Astrocyte of the spinal cord (primary cell): ENCODE data around the gene SLC30A3.

Experiments
- DNase-seq: peaks from one replicate; pipeline ENCODE4 v3.0.0; 2011; ENCODE audit warnings: low read depth, low spot score
- H3K4me3 ChIP-seq: 2 replicates; pipeline ENCODE4 v1.5.1; 2011; ENCODE audit warnings: low read depth, mild to moderate bottlenecking, low read length, moderate library complexity
- CTCF ChIP-seq: IDR thresholded peaks from 2 replicates; pipeline ENCODE4 v1.5.1; 2012; ENCODE audit warnings: low read depth, mild to moderate bottlenecking, low read length, inconsistent platforms
- in situ Hi-C: cut with HindIII; loops from 2 replicates; pipeline ENCODE4 v1.10.0; 2017; ENCODE audit warnings: low sequenced_read_pairs

Gene SLC30A3

GRCh38 chr2:27211241-27211942 is 51.5 kb downstream of the SLC30A3 start:
- TF ChIP-seq CTCF, result no peak
- in situ Hi-C loops, result no loop called here
- DNase-seq, result peak; percentile 18
- peak overlapping the region; percentile 81 for H3K4me3 ChIP-seq

DNA sequence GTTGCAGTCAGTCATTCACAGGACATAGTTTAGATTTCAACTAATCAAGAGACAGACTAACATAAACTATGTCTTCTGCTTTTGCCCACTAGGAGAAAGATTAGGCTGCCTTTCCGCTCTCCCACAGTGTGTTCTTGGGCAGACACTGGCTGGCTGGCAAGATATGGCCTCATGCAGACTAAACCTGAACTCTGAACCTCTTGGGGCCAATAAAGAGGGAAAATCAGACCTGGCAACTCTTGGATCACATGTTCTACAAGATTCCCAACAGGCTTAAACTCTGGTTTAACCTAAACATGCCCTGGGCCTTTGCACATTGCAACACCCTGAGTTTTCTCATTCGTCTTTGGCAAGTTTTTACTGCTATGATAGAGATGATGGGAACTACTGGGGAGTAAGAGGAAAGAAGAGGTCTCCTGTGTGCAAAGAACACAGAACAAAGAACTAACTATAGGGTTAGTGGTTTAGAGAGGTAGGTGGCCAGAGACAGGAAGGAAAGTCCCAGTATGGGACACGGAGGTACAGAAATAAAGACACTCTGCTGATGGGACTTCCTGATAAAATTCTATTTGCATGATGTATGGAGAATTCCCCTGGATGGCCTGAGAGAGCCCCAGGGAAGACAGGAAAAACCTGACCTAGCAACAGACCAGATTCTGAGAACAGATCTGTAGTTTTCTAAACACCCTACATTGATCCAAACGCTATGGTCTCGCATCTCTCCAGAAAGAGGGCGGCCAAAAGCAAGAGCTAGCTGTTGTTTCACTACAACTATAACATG is 53.0 kb downstream of the SLC30A3 start:
- no peak overlapping the region for H3K4me3 ChIP-seq
- DNase-seq, result no peak
- no peak for TF ChIP-seq CTCF
- in situ Hi-C loops, result no loop called here

GRCh38 chr2:27208486-27209050 is 54.3 kb downstream of the SLC30A3 start:
- in situ Hi-C loops, result no loop called here
- no peak overlapping the region for H3K4me3 ChIP-seq
- no peak for DNase-seq
- no peak for TF ChIP-seq CTCF

DNA sequence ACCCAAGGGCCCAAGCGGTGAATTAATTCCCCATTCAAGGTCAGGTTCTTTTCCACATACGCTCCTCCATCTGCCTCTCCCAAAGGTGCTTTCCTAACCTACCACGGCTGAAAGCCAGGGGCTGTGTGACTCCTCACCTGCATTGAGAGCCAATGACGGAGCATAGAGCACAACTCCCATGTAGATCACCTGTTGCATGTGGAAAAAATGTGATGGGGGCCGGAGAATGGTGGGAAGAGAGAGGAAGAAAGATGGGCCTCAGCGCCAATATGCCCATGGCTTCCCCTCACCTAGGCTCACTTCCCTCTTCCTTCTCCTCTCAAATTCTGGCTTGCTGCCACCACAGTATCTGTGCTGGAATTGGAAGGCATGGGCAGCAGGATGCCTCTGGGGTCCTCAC is 56.5 kb downstream of the SLC30A3 start:
- no peak overlapping the region for H3K4me3 ChIP-seq
- in situ Hi-C loops, result no loop called here
- no peak for TF ChIP-seq CTCF
- DNase-seq, result no peak

GRCh38 chr2:27205206-27205605 is 57.6 kb downstream of the SLC30A3 start:
- in situ Hi-C loops, result no loop called here
- no peak for DNase-seq
- H3K4me3 ChIP-seq, result no peak overlapping the region
- no peak for TF ChIP-seq CTCF

GRCh38 chr2:27204566-27204965 is 58.3 kb downstream of the SLC30A3 start:
- no peak for DNase-seq
- no peak for TF ChIP-seq CTCF
- in situ Hi-C loops, result no loop called here
- H3K4me3 ChIP-seq, result no peak overlapping the region
